Putamen (tissue), 1 donor: ENCODE results near the gene MAML2.

Source experiments
- DNase-seq: peaks from one replicate; pipeline ENCODE4 v3.0.0-alpha.2; 2016; ENCODE audit warnings: low spot score

MAML2 gene

GRCh38 chr11:95972060-95972459 is 370.9 kb downstream of the MAML2 start:
- no peak for DNase-seq

- no peak for DNase-seq
These were observed 374.4 kb downstream of the MAML2 start for GRCh38 chr11:95968585-95968984.

GRCh38 chr11:95964281-95964680 is 378.7 kb downstream of the MAML2 start:
- no peak for DNase-seq

GRCh38 chr11:95961758-95962157 is 381.2 kb downstream of the MAML2 start:
- no peak for DNase-seq

GRCh38 chr11:95950905-95951304 is 392.1 kb downstream of the MAML2 start:
- DNase-seq: no peak

GRCh38 chr11:95948637-95949036 is 394.4 kb downstream of the MAML2 start:
- no peak for DNase-seq

- no peak for DNase-seq
These were observed 398.4 kb downstream of the MAML2 start for GRCh38 chr11:95944623-95945022.

- no peak for DNase-seq
These were observed 399.4 kb downstream of the MAML2 start for GRCh38 chr11:95943546-95943945.

GRCh38 chr11:95939091-95939490 is 403.9 kb downstream of the MAML2 start:
- DNase-seq: no peak

GRCh38 chr11:95937358-95937757 is 405.6 kb downstream of the MAML2 start:
- DNase-seq: no peak

- DNase-seq: no peak
These were observed 409.4 kb downstream of the MAML2 start for GRCh38 chr11:95933594-95933993.

GRCh38 chr11:95931916-95932315 is 411.1 kb downstream of the MAML2 start:
- DNase-seq: no peak

GRCh38 chr11:95930948-95931347 is 412.0 kb downstream of the MAML2 start:
- DNase-seq: no peak

- DNase-seq: no peak
These were observed 416.3 kb downstream of the MAML2 start for GRCh38 chr11:95926726-95927125.
